SK-N-SH (cell line): ENCODE data around the gene RNF144B. TPM values are rescaled to one million over a fixed set of nuclear protein-coding genes. Genes with fewer than 3 reads are reported as not detected.

Source experiments
- CTCF ChIA-PET: fragments of 300-600, 350-600 bp; formaldehyde crosslinking; extraction: SDS; loops from one replicate; lab custom pipeline; 2021; lab: Yijun Ruan, JAX
- POLR2A ChIA-PET: fragments of 350-600 bp; sonication (Branson Sonifier 250); formaldehyde crosslinking; extraction: SDS; loops from one replicate; lab custom pipeline; 2020; ENCODE audit warnings: antibody characterized with exemption, inconsistent platforms; lab: Yijun Ruan, JAX
- DNase-seq: peaks from one replicate; pipeline ENCODE4 v3.0.0; 2012
- H2AFZ ChIP-seq: fragments of 200-600 bp; sonication (generic); 2 replicates; pipeline ENCODE4 v1.8.1; 2016; ENCODE audit warnings: antibody characterized with exemption, mild to moderate bottlenecking, low read depth
- H3F3A ChIP-seq: fragments of 200-600 bp; sonication (generic); replicated peaks from 2 replicates; pipeline ENCODE3; 2016; ENCODE audit warnings: antibody characterized with exemption, mild to moderate bottlenecking; ENCODE audit not compliant: insufficient read depth
- H3K27ac ChIP-seq, 2 experiments: fragments of 200-500 bp in 1 of 2; fragments of 200-600 bp in 1 of 2; sonication (Bioruptor generic) in 1 of 2; sonication (generic), shearing (Covaris generic) in 1 of 2; 2 replicates each; pipeline versions ENCODE4 v1.5.1 to v1.6.1; 2014 to 2016; ENCODE audit warnings: low read depth in 2 of 2, inconsistent platforms in 1 of 2, low read length in 1 of 2, mild to moderate bottlenecking in 1 of 2, mixed read lengths in 1 of 2
- H3K27me3 ChIP-seq: fragments of 200-600 bp; sonication (generic), shearing (Covaris generic); 2 replicates; pipeline ENCODE4 v1.6.1; 2016; ENCODE audit warnings: mixed run types; ENCODE audit not compliant: insufficient read depth
- H3K36me3 ChIP-seq, 2 experiments: fragments of 200-500 bp in 1 of 2; fragments of 200-600 bp in 1 of 2; sonication (Bioruptor generic) in 1 of 2; sonication (generic) in 1 of 2; replicated peaks in 1 of 2; 2 replicates each; pipeline versions ENCODE3 to v1.5.1; 2014 to 2016; ENCODE audit warnings: low read length in 1 of 2, mild to moderate bottlenecking in 1 of 2; ENCODE audit not compliant: insufficient read depth in 2 of 2, control insufficient read depth in 1 of 2
- H3K4me1 ChIP-seq, 2 experiments: fragments of 200-500 bp in 1 of 2; fragments of 200-600 bp in 1 of 2; sonication (Bioruptor generic) in 1 of 2; sonication (generic), shearing (Covaris generic) in 1 of 2; 2 replicates each; pipeline versions ENCODE4 v1.5.1 to v1.6.1; 2014 to 2016; ENCODE audit warnings: low read depth in 1 of 2, low read length in 1 of 2, mixed run types in 1 of 2; ENCODE audit not compliant: insufficient read depth in 2 of 2, control insufficient read depth in 1 of 2
- H3K4me2 ChIP-seq: fragments of 200-600 bp; sonication (generic), shearing (Covaris generic); 2 replicates; pipeline ENCODE4 v1.6.1; 2017; ENCODE audit warnings: mixed run types
- H3K4me3 ChIP-seq, 2 experiments: fragments of 200-500 bp in 1 of 2; fragments of 200-600 bp in 1 of 2; sonication (Bioruptor generic) in 1 of 2; sonication (generic), shearing (Covaris generic) in 1 of 2; 2 replicates each; pipeline versions ENCODE4 v1.5.1 to v1.8.1; 2014 to 2016; ENCODE audit warnings: low read depth in 2 of 2, inconsistent platforms in 1 of 2, low read length in 1 of 2, mild to moderate bottlenecking in 1 of 2, mixed read lengths in 1 of 2, moderate library complexity in 1 of 2
- H3K79me2 ChIP-seq: fragments of 200-600 bp; sonication (generic); 2 replicates; pipeline ENCODE4 v1.8.1; 2017; ENCODE audit warnings: mild to moderate bottlenecking; ENCODE audit not compliant: insufficient read depth
- H3K9ac ChIP-seq: fragments of 200-600 bp; sonication (generic); 2 replicates; pipeline ENCODE4 v1.6.1; 2017; ENCODE audit warnings: mixed run types
- H3K9me2 ChIP-seq: fragments of 200-600 bp; sonication (generic); 2 replicates; pipeline ENCODE4 v1.6.1; 2017; ENCODE audit warnings: mixed run types
- H3K9me3 ChIP-seq: fragments of 200-600 bp; sonication (generic); 2 replicates; pipeline ENCODE4 v1.6.1; 2017; ENCODE audit warnings: mixed run types, mild to moderate bottlenecking, moderate library complexity
- H4K20me1 ChIP-seq: fragments of 200-600 bp; sonication (generic); 2 replicates; pipeline ENCODE4 v1.6.1; 2017; ENCODE audit warnings: mild to moderate bottlenecking, mixed run types; ENCODE audit not compliant: insufficient read depth
- ELF1 ChIP-seq: IDR thresholded peaks from 2 replicates; pipeline ENCODE4 v1.4.0; 2012
- EP300 ChIP-seq, 2 experiments: IDR thresholded peaks; 2 replicates each; pipeline versions ENCODE4 v1.4.0 to v1.6.1; 2012; ENCODE audit warnings: borderline replicate concordance in 1 of 2, low read depth in 1 of 2, low read length in 1 of 2
- FOSL2 ChIP-seq: IDR thresholded peaks from 2 replicates; pipeline ENCODE4 v1.4.0; 2012; ENCODE audit warnings: low read depth, mild to moderate bottlenecking, moderate library complexity, borderline replicate concordance
- FOXM1 ChIP-seq: IDR thresholded peaks from 2 replicates; pipeline ENCODE4 v1.4.0; 2012; ENCODE audit warnings: low read depth, mild to moderate bottlenecking
- GATA2 ChIP-seq: sonication (generic); formaldehyde crosslinking; IDR thresholded peaks from 2 replicates; pipeline ENCODE4 v1.5.0; 2020; ENCODE audit warnings: mild to moderate bottlenecking, missing genetic modification reagents
- JUND ChIP-seq: IDR thresholded peaks from 2 replicates; pipeline ENCODE4 v1.4.0; 2012
- MXI1 ChIP-seq: IDR thresholded peaks from 2 replicates; pipeline ENCODE4 v1.6.1; 2012; ENCODE audit warnings: mild to moderate bottlenecking, low read depth, low read length, improper control_type of control experiment
- NFIC ChIP-seq: IDR thresholded peaks from 2 replicates; pipeline ENCODE4 v1.4.0; 2012; ENCODE audit warnings: borderline replicate concordance
- NRF1 ChIP-seq: IDR thresholded peaks from 2 replicates; pipeline ENCODE4 v1.6.1; 2012; ENCODE audit warnings: low read depth, mild to moderate bottlenecking, low read length
- RCOR1 ChIP-seq: fragments of 150-350 bp; IDR thresholded peaks from 2 replicates; pipeline ENCODE4 v1.6.1; 2017; ENCODE audit warnings: antibody characterized with exemption, low read length
- SIN3A ChIP-seq: IDR thresholded peaks from 2 replicates; pipeline ENCODE4 v1.6.1; 2012; ENCODE audit warnings: low read depth, mild to moderate bottlenecking, low read length, moderate library complexity, borderline replicate concordance
- TEAD4 ChIP-seq: IDR thresholded peaks from 2 replicates; pipeline ENCODE4 v1.4.0; 2012; ENCODE audit warnings: mild to moderate bottlenecking, borderline replicate concordance; ENCODE audit not compliant: insufficient read depth
- YY1 ChIP-seq: IDR thresholded peaks from 2 replicates; pipeline ENCODE4 v1.4.0; 2012; ENCODE audit warnings: low read depth, mild to moderate bottlenecking
- WGBS: methylation state at CpG from one replicate; pipeline ENCODE4 v1.1.6; 2017; ENCODE audit warnings: low lambda C conversion rate; 5-methylcytosine and 5-hydroxymethylcytosine counted together
- polyA plus RNA-seq, 3 experiments: library from polyadenylated mRNA; depleted of rRNA; stranded (reverse); fragments of >200 nt; gene quantifications; 2 replicates each; pipeline ENCODE4 v1.2.3, GENCODE V29; 2012
- TF ChIP-seq, protein P1 (sequence below): fragments of 150-350 bp; IDR thresholded peaks from 2 replicates; pipeline ENCODE4 v1.6.1; 2017; ENCODE audit warnings: antibody characterized with exemption, low read length, low read depth, borderline replicate concordance
- TF ChIP-seq, protein P2 (sequence below): IDR thresholded peaks from 2 replicates; pipeline ENCODE4 v1.6.1; 2012; ENCODE audit warnings: mild to moderate bottlenecking, low read depth, low read length, moderate library complexity

RNF144B gene
- polyA plus RNA-seq, 1 of the 3 experiments (the other 2 are of a cell fraction): 1.2 TPM

DNA sequence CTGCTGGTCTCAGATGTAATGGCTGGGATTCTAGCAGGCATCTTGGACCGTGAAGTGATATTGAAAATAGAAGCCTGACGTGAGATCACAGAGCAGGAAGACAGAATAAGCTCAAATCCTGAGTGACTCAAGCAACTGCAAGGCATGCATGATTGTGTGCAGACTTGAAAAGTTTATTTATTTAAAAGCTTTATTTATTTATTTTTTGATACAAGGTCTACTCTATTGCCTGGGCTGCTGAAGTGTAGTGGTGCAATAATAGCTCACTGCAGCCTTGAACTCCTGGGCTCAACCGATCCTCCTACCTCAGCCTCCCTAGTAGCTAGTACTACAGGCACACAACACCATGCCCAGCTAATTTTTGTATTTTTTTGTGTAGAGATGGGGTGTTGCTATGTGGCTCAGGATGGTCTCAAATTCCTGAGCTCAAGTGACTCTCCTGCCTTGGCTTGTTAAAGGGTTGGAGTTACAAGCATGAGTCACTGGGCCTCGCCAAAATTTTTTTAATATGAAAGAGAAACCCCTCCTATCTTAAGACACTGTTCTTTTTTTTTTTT lies 40.1 kb upstream of the RNF144B start:
- Histone ChIP-seq H2AFZ (no peak overlapping the region), H3K27ac (no peak overlapping the region)
- DNase-seq: no peak

DNA sequence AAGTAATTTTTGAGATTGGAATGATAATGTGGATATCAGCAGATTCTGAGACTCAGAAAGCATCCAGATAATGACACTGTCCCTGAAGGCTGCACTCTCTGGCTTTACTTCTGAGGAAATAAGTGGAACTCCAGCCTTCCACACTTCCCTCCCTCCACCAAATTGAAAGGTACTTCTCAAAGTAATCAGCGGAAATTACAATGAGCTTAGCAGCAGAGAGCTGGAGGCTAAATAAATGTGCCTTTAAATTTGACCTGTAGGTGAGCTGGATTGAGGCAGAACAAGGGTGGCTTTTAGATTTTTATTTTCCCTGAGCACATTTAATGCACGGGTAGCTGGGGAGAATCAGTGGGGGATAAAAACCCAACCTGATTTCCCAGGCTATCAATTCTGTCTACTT lies 39.3 kb upstream of the RNF144B start:
- H3K9me2 ChIP-seq: no peaks in the 10 kb centered on the region
- no peak overlapping the region for H3K4me2 ChIP-seq
- no peaks in the 10 kb centered on the region for H3K4me1 ChIP-seq
- POLR2A ChIA-PET: no interaction called here
- no peaks in the 10 kb centered on the region for H3K27me3 ChIP-seq
- no peak for TF ChIP-seq FOXM1
- TF ChIP-seq GATA2 (CRISPR knock-in tag): no peak
- no peak for TF ChIP-seq RCOR1
- TF ChIP-seq JUND: no peak
- TF ChIP-seq ELF1: no peak
- no peak for TF ChIP-seq EP300 (IDR thresholded peaks at IDR 0.05; ENCODE audit: borderline replicate concordance in 1 of 2, low read depth in 1 of 2, low read length in 1 of 2)
- TF ChIP-seq SIN3A: no peak
- TF ChIP-seq MXI1: no peak
- TF ChIP-seq, protein P1, sequence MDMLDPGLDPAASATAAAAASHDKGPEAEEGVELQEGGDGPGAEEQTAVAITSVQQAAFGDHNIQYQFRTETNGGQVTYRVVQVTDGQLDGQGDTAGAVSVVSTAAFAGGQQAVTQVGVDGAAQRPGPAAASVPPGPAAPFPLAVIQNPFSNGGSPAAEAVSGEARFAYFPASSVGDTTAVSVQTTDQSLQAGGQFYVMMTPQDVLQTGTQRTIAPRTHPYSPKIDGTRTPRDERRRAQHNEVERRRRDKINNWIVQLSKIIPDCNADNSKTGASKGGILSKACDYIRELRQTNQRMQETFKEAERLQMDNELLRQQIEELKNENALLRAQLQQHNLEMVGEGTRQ: no peak
- TF ChIP-seq TEAD4: no peak
- no peak for TF ChIP-seq FOSL2
- TF ChIP-seq YY1: no peak
- TF ChIP-seq NFIC: no peak
- H4K20me1 ChIP-seq: no peaks in the 10 kb centered on the region
- no peak overlapping the region for H3K9ac ChIP-seq
- 46% methylated on average over 2 of the region's 2 CpGs for WGBS
- no peak overlapping the region for H3K4me3 ChIP-seq
- H3K9me3 ChIP-seq: no peaks in the 10 kb centered on the region
- H3K36me3 ChIP-seq: no peaks in the 10 kb centered on the region
- H3K79me2 ChIP-seq: no peaks in the 10 kb centered on the region
- CTCF ChIA-PET: no interaction called here
- H3F3A ChIP-seq: no peaks in the 10 kb centered on the region
- no peak for DNase-seq
- H2AFZ ChIP-seq: no peak overlapping the region
- no peak overlapping the region for H3K27ac ChIP-seq

More for the DNA sequence above, 40.1 kb upstream of the RNF144B start:
- H3K4me1 ChIP-seq: no peaks in the 10 kb centered on the region
- no peaks in the 10 kb centered on the region for H3K9me3 ChIP-seq
- POLR2A ChIA-PET: no interaction called here
- H3K79me2 ChIP-seq: no peaks in the 10 kb centered on the region
- 66% methylated on average over 4 of the region's 4 CpGs for WGBS
- H3K4me2 ChIP-seq: no peak overlapping the region
- no peaks in the 10 kb centered on the region for H4K20me1 ChIP-seq
- no peaks in the 10 kb centered on the region for H3K27me3 ChIP-seq
- no peaks in the 10 kb centered on the region for H3F3A ChIP-seq
- no peaks in the 10 kb centered on the region for H3K9me2 ChIP-seq
- H3K9ac ChIP-seq: no peak overlapping the region
- CTCF ChIA-PET: interaction anchor here (1.2 to 1.8 kb wide), 2 partner anchors 22 to 157 kb away, joined by 3 to 5 read pairs; no protein-coding TSS in a partner anchor
- H3K4me3 ChIP-seq: no peak overlapping the region
- TF ChIP-seq, protein P2, sequence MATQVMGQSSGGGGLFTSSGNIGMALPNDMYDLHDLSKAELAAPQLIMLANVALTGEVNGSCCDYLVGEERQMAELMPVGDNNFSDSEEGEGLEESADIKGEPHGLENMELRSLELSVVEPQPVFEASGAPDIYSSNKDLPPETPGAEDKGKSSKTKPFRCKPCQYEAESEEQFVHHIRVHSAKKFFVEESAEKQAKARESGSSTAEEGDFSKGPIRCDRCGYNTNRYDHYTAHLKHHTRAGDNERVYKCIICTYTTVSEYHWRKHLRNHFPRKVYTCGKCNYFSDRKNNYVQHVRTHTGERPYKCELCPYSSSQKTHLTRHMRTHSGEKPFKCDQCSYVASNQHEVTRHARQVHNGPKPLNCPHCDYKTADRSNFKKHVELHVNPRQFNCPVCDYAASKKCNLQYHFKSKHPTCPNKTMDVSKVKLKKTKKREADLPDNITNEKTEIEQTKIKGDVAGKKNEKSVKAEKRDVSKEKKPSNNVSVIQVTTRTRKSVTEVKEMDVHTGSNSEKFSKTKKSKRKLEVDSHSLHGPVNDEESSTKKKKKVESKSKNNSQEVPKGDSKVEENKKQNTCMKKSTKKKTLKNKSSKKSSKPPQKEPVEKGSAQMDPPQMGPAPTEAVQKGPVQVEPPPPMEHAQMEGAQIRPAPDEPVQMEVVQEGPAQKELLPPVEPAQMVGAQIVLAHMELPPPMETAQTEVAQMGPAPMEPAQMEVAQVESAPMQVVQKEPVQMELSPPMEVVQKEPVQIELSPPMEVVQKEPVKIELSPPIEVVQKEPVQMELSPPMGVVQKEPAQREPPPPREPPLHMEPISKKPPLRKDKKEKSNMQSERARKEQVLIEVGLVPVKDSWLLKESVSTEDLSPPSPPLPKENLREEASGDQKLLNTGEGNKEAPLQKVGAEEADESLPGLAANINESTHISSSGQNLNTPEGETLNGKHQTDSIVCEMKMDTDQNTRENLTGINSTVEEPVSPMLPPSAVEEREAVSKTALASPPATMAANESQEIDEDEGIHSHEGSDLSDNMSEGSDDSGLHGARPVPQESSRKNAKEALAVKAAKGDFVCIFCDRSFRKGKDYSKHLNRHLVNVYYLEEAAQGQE: no peak
- no peak for TF ChIP-seq NRF1
- no peaks in the 10 kb centered on the region for H3K36me3 ChIP-seq
